G401.6 (cell line): ENCODE data around the gene SENP2.
"Not testable (repeated sequence)": the region's sequence is repeated elsewhere in the genome, so short reads cannot be mapped to it uniquely, and the experiment has no call there.

ENCODE experiments used
- FAIRE-seq: peaks from 2 replicates; lab custom pipeline; 2012; peaks lifted over from hg19 to GRCh38; lab: Jason Lieb, UNC

SENP2 gene

DNA sequence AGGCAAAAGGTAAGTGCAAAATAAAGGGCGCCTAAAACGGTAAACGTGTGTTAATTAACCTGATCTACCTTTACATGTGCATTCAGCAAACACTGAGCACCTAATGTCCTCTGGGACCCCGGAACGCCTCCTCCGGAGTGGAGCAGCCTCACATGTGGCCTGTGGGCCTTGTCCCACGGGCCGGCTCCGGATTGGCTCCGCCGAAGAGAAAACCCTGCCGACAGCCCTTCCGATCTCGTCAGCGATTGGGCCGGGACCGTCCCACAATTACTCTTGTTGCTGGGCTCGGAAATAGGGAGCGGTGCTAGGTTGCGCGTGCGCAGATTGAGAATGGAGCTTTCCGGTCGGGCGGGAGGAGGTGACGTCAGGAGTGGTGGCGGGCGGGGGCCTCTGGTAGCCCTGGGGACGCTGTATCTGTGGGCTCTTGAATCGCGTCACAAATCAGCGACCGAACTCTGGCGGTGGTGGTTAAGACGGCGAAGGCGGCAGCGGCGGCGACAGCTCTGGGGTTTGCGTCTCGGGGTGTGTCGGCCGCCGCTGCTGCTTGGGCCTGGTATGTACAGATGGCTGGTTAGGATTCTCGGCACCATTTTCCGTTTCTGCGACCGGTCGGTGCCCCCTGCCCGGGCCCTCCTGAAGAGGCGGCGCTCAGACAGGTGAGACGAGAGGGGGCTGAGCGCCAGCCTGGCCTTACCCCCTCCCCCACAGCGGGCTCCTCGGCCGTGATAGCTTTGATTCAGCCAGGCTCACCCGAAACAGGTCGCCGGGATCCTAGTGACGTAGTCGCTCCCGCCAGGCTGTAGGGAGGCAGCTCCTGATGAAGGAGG lies at the start of gene SENP2:
Gene SENP2 (plus strand): TSS at position 437 of the 827 bp plus-strand sequence. CDS start 119 bp downstream, at position 556.
- peak; percentile 98 for FAIRE-seq

DNA sequence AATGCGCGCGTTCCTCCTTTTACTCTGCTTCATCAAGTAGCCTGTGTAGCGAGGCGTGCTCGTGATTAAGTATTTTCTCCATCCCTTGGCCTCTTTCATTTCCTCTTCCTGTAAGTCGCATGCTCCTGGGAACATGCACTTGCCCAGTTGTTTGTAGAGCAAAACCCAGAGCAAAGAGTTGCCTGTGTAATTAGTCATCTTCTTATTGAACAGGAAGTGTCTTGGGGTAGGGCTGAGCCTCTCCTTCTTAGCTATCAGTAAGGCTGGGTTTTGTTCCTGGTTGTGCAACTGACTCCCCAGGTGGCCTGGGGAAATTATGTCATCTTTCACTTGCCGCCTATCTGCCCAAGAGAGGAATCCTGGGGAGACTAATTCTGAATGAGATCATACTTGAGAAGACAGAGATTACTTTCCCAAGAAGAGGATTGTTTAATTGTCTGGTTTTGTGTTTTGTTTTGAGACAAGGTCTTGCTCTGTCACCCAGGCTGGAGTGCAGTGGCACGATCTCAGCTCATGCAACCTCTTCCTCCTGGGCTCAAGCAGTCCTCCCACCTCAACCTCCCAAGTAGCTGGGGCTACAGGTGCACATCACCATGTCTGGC lies 48.6 kb upstream of the SENP2 start:
- no peak for FAIRE-seq

DNA sequence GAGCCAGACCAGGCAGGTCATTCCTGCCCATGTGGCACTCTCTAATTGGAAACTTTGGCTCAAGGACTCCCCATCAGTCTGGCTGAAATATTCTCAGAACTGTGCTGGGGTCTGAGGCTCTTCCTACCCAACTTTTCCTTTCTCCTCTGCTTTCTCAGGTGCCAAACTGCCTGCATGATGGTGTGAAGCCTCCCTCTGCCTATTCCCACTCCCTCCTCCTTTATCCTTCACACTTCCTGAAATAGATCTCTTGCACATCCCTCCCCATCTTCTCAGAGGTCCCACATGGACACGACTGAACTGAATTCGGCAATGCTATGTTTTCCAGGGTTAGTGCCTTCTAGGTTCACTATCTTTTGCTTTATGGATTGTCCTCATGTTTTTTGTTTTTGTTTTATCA lies 46.2 kb upstream of the SENP2 start:
- FAIRE-seq: no peak

DNA sequence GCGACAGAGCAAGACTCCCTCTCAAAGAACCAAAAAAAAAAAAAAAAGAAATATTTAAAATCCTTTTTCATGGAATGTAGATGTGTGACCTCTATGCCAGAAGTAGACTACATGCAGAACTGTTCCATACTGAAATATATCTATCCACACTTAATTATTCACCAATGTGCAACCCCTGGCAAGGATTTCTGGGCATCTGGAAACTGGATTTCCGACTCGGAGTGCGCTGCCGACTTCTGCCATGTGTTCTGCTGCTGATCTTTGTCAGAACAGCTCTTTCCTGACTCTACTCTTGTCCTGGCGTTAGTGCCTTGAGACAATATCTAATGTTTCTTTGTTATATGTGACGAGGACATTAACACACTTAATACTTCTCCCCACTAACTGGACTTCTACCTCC lies 45.4 kb upstream of the SENP2 start:
- no peak for FAIRE-seq

DNA sequence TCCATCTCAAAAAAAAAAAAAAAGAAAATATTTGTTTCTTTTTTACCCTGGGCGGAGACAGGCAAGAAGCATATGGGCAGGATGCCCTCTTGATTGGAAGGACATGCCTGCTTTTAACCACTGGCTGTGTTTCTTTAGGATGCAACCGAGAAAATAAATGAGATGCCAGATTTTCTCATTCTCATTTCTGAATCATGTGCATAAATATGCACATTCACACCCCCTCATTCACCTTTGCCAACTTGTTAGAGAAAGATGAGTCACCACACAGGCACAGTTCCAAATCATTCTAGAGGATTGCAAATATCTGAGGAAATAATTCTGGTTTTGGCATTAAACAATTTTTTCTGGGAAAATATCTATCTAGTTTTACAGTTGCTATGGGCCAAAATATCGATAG lies 37.0 kb upstream of the SENP2 start:
- FAIRE-seq: no peak

DNA sequence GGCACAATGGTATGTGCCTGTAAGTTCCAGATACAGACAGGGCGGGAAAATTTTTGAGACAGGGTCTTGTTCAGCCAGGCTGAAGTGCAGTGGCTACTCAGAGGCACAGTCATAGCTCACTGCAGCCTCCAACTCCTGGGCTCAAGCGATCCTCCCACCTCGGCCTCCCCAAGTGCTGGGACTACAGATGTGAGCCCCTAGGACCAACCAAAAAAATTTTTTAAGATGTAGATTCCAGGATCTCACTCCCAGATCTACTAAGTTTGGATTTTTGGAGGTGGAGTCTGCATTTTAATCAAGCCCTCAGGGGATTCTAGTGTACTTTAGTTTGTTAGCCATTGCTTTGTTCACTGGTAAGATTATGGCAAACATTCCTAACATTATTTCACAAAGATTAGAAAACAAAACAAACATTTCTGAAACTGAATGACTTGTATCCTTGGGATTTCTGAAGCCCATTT lies 36.4 kb upstream of the SENP2 start:
- no peak for FAIRE-seq

DNA sequence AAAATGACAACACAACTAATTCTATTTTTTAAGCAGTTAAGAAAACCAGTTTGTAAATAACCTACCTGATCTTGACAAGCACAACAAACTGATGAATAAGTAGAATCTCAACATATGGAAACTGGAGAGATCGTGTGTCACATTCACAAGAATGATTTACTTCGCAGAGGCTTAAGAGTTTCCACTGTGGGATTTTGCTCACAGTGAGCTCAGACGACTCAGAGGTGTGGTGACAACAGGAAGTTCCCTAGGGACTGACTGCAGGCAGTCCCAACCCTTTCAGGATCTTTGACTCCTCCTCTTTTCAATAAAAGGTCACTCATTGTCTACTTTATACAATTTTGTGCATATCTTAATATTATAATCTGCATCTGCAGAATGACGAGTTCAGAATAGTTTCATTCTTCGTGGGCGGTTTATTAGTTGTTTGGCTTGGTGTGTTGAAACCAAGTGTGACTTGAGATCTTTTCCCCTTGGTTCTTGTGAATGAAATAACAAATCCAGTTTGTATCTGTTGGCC lies 33.7 kb upstream of the SENP2 start, which contains the start of gene LIPH:
Gene LIPH (minus strand): TSS at position 231 of the 520 bp plus-strand sequence. CDS start 117 bp downstream, at position 114.
- FAIRE-seq: no peak

DNA sequence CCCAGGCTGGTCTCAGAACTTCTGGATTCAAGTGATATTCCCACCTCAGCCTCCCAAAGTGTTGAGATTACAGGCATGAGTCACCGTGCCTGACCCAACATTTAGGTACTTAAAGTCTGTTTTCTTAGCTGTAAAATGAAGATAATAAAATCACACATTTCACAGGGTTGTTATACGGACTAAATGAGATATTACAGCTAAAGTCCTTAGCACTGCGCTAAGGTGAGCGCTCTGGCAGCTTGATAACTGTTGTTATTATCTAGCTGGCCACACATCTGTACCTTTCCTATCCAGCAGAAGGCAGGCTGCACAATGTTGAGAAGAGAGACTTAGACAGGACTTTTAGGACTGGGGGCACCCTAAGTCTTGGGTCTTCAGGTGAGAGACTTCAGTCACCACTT lies 31.0 kb upstream of the SENP2 start:
- FAIRE-seq: no peak

DNA sequence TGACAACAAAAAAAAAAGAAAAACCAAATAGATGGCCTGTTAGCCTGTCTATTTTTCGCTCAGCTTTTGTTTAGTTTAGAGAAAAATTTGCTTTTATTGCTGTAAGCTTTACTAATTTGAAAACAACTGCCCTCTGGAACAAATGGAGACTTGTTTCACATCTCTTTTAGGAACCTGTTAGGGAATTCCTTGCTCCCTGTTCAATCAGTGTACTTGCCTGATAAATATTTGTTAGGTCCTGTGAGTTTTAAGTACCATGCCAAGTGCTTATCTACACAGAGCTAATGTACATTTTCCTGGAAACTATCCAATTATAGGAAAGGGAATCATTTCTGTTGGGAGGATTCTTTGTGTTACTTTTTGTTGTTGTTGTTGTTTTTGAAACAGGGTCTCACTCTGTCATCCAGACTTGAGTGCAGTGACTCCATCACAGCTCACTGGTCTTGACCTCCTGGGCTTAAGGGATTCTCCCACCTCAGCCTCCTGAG lies 30.2 kb upstream of the SENP2 start:
- FAIRE-seq: no peak

DNA sequence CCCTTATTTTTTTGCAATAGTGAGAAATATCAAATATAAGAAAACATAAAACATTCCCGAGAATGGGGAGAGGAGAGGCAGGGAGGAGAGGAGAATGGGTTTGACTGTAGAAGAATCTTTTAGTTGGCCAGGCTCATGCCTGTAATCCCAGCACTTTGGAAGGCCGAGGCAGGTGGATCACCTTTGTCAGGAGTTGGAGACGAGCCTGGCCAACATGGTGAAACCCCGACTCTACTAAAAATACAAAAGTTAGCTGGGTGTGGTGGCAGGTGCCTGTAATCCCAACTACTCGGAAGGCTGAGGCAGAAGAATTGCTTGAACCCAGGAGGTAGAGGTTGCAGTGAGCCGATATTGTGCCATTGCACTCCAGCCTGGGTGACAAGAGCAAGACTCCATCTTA lies 29.5 kb upstream of the SENP2 start:
- not testable (repeated sequence) for FAIRE-seq

DNA sequence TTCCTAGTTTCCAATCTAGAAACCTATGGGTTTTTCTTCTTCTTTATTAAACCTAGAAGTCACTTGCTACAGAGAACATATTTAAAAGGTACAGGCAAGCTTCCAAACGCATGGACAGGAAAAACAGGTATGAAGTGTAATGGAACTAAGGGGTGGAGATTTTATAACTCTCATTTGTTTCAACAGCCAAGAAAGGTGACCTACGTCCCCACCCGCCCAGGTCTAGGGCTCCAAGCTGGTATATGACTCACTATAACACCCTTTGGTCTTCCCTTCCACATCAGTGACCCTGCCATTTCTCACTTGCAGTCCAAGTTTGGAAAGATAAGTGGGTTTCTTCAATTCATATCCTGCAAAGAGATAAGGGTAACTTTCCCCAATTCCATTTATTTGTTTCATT lies 27.7 kb upstream of the SENP2 start:
- FAIRE-seq: no peak

DNA sequence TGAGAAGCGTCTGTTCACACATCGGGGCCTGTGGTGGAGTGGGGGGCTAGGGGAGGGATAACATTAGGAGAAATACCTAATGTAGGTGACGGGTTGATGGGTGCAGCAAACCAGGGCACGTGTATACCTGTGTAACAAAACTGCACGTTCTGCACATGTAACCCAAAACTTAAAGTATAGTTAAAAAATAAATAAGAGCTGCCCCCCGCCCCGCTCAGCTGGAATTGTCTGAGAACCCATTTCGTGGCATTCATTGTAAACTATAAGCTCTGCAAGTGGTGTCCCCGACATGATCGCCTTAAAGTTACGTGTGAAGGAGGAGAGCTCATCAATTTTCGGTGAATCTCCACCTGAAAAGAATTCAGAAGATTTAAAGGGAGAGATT lies 26.4 kb upstream of the SENP2 start:
- no peak for FAIRE-seq

DNA sequence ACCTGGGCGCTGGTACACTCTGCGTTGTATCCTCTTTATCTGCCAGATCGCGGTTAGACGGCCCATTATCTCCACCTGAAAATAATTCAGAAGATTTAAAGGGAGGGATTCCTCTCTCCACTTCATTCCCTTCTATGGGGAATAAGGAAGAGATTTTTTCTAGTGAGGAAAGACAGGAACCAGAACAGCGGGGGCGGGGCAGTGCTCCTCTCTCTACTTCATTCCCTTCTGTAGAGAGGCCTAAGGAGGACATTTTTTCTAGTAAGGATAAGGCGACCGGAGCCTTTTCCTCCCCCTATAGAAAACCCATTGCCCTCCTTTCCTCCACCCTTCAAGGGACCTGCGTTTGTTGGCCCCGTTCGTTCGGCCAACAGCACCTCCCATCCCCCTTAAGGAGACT lies 25.4 kb upstream of the SENP2 start:
- FAIRE-seq: no peak

DNA sequence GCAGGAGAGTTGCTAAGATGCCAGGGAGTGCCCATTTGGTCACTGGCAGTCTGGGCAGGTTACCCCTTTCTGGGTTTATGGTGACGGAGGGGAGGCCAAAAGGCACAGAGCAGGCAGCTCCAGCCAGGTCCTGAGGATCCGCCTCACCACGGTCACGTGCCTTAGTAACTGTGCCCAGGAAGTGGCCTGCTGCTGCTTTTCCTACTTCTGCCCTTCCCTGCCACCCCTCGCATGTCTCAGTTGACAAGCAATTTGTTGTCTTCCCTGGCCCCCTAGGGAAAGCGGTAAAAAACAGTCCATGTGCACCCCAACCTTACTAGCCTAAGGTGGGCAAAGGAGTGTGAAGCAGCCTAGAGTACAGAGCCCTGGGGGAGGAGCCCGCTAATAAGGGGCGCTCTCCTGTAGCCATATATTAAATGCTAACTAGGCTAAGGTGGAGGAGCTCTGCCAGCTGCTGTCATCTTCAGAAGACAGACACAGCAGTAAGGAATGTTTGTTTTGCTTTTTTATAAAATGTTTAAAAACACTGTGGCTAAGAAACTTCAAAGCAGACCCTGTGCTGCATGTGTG lies 24.6 kb upstream of the SENP2 start:
- no peak for FAIRE-seq

DNA sequence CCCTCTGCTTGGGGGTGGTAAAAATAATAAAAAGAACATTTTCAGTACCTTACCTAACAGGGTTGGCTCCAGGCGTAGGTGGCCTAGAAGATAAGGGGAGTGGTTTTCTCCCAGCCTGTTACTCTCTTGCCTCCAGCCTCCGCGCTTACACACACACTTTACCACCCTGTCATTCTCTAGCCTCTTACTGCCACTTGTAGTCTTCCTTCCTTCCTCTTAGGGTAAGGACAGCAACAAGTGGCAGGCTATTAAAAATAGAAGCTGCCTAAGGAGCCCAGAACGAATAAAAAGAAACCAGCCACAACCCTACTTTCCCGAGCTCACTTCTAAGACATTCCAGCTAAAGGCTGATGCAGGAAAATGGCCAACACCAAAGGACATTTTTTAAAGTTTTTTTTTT lies 24.1 kb upstream of the SENP2 start:
- no peak for FAIRE-seq

DNA sequence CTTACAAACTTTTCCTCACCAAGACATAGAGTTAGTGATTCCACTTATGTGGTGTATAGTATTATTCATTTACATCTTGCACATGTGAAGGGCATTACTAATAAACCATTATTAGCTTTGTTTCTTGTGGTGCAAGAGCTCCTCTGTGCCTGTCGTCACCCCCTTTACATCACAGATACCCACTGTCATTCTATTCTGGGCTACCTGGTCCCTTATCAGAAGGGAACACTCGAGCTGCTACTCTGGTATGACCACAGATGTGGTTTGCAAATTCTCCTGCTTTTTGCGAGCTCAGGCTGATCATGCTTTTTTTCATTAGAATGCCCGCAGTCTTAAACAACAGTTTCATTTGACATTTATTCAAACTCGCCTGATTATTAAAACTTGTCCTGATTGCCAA lies 13.9 kb upstream of the SENP2 start:
- FAIRE-seq: no peak

DNA sequence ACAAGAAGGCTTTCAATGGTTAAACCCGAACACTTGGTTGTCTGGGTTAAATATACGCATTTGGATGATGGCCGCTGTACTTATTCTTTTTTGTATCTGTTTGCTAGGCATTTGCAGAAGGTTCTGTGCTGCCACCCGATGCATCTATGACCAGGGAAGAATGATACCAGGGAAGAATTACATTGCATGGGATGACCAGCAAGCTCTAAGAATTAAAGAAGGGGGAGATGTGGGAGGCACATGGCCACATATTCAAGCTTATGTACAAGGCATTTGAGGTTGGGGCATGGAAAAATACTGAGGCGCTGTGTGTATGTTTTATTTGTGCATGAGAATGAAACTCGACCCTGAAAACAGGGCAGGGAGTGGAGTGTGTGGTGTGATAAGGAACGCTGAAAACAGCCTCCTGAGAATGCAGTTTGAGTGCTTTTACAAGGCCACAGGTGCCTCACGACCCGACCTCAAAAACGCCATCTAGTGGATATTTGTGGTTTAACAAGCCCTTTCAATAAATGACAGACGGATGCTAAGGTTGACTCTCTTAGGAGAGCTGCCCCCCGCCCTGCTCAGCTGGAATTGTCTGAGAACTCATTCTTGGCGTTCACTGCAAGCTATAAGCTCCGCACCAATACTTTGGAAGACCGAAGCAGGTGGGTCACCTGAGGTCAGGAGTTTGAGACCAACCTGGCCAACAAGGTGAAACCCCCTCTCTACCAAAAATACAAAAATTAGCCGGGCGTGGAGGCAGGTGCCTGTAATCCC lies 10.8 kb upstream of the SENP2 start:
- peak; percentile 23 for FAIRE-seq

DNA sequence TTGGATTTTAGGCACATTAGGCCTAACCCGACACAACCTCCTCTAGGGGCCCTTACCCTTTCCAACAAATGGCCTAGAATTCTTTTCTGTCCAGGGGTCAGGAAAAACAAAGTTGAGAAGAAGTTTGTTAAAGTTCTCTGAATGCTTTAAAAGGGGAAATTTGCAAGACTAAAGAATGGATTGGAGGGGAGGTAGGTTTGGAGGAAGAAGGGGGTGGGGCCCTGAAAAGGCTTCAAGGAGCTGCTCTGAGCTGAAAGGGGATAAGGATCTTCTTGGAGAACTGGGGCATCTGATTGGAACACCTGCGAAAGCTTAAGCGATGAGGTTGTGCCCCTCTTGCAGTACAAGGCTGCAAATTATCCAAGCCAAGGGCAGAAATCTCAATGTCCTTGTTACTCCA lies 3.9 kb upstream of the SENP2 start:
- no peak for FAIRE-seq

DNA sequence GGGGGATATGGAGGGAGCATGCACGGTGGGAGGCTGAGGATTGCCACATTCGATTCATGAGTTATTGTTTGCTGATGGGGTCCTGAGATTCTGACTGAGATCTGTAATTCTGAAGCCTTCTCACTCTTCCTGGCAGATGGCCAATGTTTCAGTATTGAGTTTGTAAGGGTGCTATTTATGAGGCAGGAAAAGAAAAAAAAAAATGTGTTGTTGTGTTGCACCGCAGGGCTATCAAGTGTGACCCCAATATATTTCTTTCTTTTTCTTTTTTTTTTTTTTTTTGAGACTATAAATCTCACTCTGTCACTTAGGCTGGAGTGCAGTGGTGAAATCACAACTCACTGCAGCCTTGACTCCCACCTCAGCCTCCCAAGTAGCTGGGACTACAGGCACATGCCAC lies 3.2 kb upstream of the SENP2 start:
- FAIRE-seq: no peak

DNA sequence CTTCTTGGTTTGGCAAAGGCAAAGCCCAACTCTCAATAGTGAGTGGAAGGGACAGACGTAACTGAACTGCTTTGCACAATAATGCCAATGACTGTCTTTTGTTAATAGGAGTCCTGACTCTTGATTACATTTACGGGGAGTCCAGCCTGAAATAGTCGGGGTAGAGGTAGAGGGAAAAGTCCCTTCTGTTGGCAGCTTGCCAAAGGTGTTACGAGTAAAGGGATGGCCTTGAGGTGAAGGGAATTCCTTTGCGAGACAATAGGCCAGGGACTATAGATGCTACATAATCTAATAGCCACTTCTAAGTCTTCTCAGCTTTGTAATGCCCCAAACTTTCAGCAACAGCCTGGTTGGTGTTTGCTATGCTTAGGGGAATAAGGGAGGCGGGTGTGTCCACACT lies 2.2 kb upstream of the SENP2 start:
- FAIRE-seq: no peak

DNA sequence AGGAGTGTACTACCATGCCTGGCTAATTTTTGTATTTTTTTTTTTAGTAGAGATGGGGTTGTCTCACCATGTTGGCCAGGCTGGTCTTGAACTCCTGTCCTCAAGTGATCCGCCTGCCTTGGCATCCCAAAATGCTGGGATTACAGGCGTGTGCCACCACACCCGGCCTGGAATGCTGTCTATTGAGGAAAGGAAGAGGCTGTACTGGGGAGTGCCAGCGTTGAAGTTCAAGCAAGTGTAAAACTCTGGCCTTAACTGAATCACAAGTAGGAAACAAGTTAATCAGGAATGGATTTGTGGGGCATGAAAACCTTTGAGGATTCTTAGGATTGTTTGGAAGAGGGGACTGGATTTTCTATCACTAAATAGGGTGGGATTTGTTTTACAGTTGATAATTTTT lies 1.4 kb upstream of the SENP2 start:
- no peak for FAIRE-seq

DNA sequence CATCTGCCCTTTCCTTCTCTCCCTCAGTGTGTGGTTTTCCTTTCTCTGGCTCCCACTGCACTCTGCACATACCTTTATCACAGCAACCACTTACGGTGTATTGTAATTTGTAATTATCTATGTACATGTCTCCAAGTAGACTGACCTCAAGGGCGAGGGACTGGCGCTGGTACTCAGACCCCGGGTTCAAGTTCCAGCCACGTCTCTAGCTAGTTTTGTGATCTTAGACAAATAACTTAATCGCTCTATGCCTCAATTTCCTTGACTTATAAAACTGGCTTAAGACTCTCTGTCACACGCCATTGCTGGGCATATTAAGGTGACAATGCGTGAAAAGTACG lies 607 bp upstream of the SENP2 start:
- no peak for FAIRE-seq

DNA sequence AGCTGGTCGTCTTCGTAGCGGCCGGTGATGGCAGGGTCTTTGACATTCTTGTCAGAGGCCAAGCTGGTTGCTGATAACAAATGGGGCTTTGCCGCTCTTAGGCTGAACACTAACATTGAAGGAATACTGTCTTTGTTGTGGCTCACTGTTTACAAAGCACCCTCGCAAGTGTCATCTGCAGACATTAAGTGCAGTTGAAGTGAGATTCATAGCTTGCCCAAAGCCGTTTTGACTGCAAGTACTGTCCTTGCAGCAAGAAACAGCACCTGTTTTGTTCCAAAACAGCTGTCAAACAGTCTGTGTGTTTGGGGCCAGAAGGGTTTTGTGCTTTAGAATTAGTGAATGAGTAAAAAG lies 568 bp downstream of the SENP2 start:
- no peak for FAIRE-seq
